A549 treated with Mapracorat at 1 μM for 4 hours (cell line): ENCODE results near the gene TSEN54. TPM values are rescaled to one million over a fixed set of nuclear protein-coding genes. Genes with fewer than 3 reads are reported as not detected.

Experiments
- total RNA-seq: library from RNA; stranded (reverse); fragments of 200-300 nt; extraction: Qiagen RNA extraction; gene quantifications from 5 replicates; pipeline ENCODE4 v1.2.3, GENCODE V29; 2022

The TSEN54 gene
- 25.3 to 44.1 TPM (median 39.3 TPM) in 5 replicates for total RNA-seq

GRCh38 chr17:75516255-75516618 lies at the start of gene TSEN54:
TSEN54 (plus strand) TSS chr17:75516528; CDS start chr17:75516561, 33 bp downstream.

DNA sequence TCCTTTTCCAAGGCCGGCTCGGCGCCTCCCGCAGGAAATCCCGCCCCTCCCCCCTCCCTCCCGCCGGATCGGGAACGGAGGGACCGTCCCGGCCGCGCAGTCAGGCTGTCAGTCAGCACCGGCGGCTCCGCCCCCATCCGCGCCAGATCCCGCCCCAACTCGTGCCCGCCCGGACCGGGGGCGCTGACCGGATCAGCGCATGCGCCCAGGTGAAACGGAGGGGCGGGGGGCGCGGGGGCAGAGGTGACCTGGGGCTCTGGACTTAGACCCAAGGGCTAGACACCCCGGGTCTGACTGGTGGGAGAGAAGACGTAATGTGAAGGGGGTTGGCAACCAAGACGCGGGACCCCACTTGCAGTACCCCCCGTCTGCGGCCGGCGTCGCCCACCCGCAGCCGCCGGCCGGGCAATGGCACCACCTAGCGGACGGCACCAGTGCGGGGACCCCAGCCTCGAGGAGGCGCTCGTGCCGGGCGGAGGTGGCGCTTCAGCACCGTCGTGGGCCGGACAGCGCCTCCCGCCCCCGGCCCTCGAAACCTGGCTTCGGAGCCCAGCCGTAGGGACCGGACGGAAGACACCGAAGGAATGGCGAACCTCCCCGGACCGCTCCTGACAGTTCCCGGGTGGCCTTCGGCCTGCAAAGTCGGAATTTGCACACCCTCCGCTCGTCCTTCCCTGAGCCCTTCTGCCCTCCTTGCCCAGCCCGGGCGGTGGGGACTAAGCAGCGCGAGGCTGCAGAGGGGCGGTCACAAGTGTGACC lies 653 bp upstream of the TSEN54 start, which contains the start of gene CASKIN2:
TSS of gene CASKIN2 (minus strand) at position 42 of the 759 bp plus-strand sequence. CDS start 1,733 bp downstream, outside the sequence.

GRCh38 chr17:75524970-75525805 lies 8.9 kb downstream of the TSEN54 start, which contains the start of gene LLGL2:
LLGL2 (plus strand) TSS chr17:75525697; CDS start chr17:75543427, 17,730 bp downstream.

Other genes with a start within 250 kb of the TSEN54 start
- gene MIF4GD, start 245.3 kb upstream of the TSEN54 start, total RNA-seq, result 32.7 to 38.4 TPM (median 38.0 TPM) in 5 replicates
- gene SLC25A19, start 227.1 kb upstream of the TSEN54 start, total RNA-seq, result 14.2 to 20.8 TPM (median 19.1 TPM) in 5 replicates
- gene GRB2, start 110.8 kb upstream of the TSEN54 start, total RNA-seq, result 83.4 to 98.5 TPM (median 95.9 TPM) in 5 replicates
- gene TMEM94, start 59.9 kb upstream of the TSEN54 start, total RNA-seq, result 41.3 to 47.9 TPM (median 45.7 TPM) in 5 replicates
- gene CASKIN2, start 991 bp upstream of the TSEN54 start, total RNA-seq, result 7.3 to 12.7 TPM (median 11.6 TPM) in 5 replicates
- 19.9 to 33.2 TPM (median 31.7 TPM) in 5 replicates for gene LLGL2, start 9.2 kb downstream of the TSEN54 start, total RNA-seq
- 33.3 to 67.7 TPM (median 52.9 TPM) in 5 replicates for gene MYO15B, start 71.3 kb downstream of the TSEN54 start, total RNA-seq
- 0.61 to 1.3 TPM (median 0.83 TPM) in 5 replicates for gene SMIM5, start 116.9 kb downstream of the TSEN54 start, total RNA-seq
- gene RECQL5, start 150.6 kb downstream of the TSEN54 start, total RNA-seq, result 18.8 to 28.9 TPM (median 27.4 TPM) in 5 replicates
- 113 to 142 TPM (median 123 TPM) in 5 replicates for gene SAP30BP, start 150.8 kb downstream of the TSEN54 start, total RNA-seq
- 92.0 to 109 TPM (median 95.3 TPM) in 5 replicates for gene ITGB4, start 204.9 kb downstream of the TSEN54 start, total RNA-seq
- gene GALK1, start 248.7 kb downstream of the TSEN54 start, total RNA-seq, result 51.5 to 83.8 TPM (median 80.0 TPM) in 5 replicates